H1 (cell line): ENCODE results near the gene TPD52L2. TPM values are rescaled to one million over a fixed set of nuclear protein-coding genes. Genes with fewer than 3 reads are reported as not detected.

Source experiments
- CTCF ChIA-PET: fragments of 300-600 bp; sonication (Branson Sonifier 250); formaldehyde crosslinking; loops from one replicate; lab custom pipeline; 2021; ENCODE audit not compliant: partially characterized antibody; lab: Charles Lee
- POLR2A ChIA-PET: fragments of 300-600 bp; sonication (Branson Sonifier 250); formaldehyde crosslinking; loops from one replicate; lab custom pipeline; 2021; ENCODE audit warnings: inconsistent platforms; ENCODE audit not compliant: partially characterized antibody; lab: Charles Lee
- DNase-seq, 2 experiments: peaks; one replicate each; pipeline versions ENCODE4 v3.0.0 to v3.0.0-alpha.2; 2010 to 2022; ENCODE audit warnings: low spot score in 2 of 2, low read depth in 1 of 2, mixed read lengths in 1 of 2
- FAIRE-seq: peaks from 2 replicates; lab custom pipeline; 2011; peaks lifted over from hg19 to GRCh38; lab: Jason Lieb, UNC
- H2AFZ ChIP-seq: 2 replicates; pipeline ENCODE4 v1.8.1; 2012; ENCODE audit warnings: low read length, inconsistent platforms
- H2AK5ac ChIP-seq: 2 replicates; pipeline ENCODE4 v1.6.1; 2013; ENCODE audit warnings: low read depth, low read length
- H2BK120ac ChIP-seq: replicated peaks from 2 replicates; pipeline ENCODE3; 2013; ENCODE audit warnings: low read depth, low read length, inconsistent platforms
- H2BK12ac ChIP-seq: 2 replicates; pipeline ENCODE4 v1.6.1; 2013; ENCODE audit warnings: low read depth, low read length
- H2BK15ac ChIP-seq: 2 replicates; pipeline ENCODE4 v1.6.1; 2013; ENCODE audit warnings: low read length
- H2BK20ac ChIP-seq: 2 replicates; pipeline ENCODE4 v1.6.1; 2013; ENCODE audit warnings: low read length
- H2BK5ac ChIP-seq: 2 replicates; pipeline ENCODE4 v1.6.1; 2013; ENCODE audit warnings: low read depth, low read length
- H3K14ac ChIP-seq: 2 replicates; pipeline ENCODE4 v1.6.1; 2013; ENCODE audit warnings: inconsistent platforms; ENCODE audit not compliant: insufficient read length
- H3K18ac ChIP-seq: 2 replicates; pipeline ENCODE4 v1.6.1; 2013; ENCODE audit warnings: low read length; ENCODE audit errors: extremely low read depth
- H3K23ac ChIP-seq: 2 replicates; pipeline ENCODE4 v1.6.1; 2013; ENCODE audit warnings: inconsistent platforms; ENCODE audit not compliant: insufficient read length
- H3K23me2 ChIP-seq: 2 replicates; pipeline ENCODE4 v1.6.1; 2013; ENCODE audit warnings: low read depth, low read length
- H3K27ac ChIP-seq: 2 replicates; pipeline ENCODE4 v1.6.1; 2011; ENCODE audit warnings: low read depth, low read length, inconsistent platforms
- H3K27me3 ChIP-seq, 4 experiments: replicated peaks in 1 of 4; 1 replicate in 1 of 4; 2 replicates in 3 of 4; pipeline versions ENCODE4 v1.6.1 to v1.8.1; 2011 to 2013; ENCODE audit warnings: low read length in 3 of 4, mild to moderate bottlenecking in 3 of 4, inconsistent platforms in 2 of 4, mixed read lengths in 2 of 4, moderate library complexity in 1 of 4; ENCODE audit not compliant: control insufficient read depth in 3 of 4, insufficient read depth in 3 of 4; ENCODE audit errors: extremely low read depth in 1 of 4
- H3K36me3 ChIP-seq, 4 experiments: 2 replicates each; pipeline versions ENCODE4 v1.6.1 to v1.8.1; 2011 to 2013; ENCODE audit warnings: mild to moderate bottlenecking in 4 of 4, low read length in 3 of 4, moderate library complexity in 2 of 4, control low read depth in 1 of 4, inconsistent platforms in 1 of 4; ENCODE audit not compliant: insufficient read depth in 4 of 4, control insufficient read depth in 2 of 4
- H3K4ac ChIP-seq: replicated peaks from 2 replicates; pipeline ENCODE3; 2013; ENCODE audit warnings: low read length, low read depth, mixed read lengths, inconsistent platforms; ENCODE audit not compliant: insufficient read length
- H3K4me1 ChIP-seq, 4 experiments: replicated peaks in 1 of 4; 1 replicate in 1 of 4; 2 replicates in 3 of 4; pipeline versions ENCODE4 v1.6.1 to v1.8.1; 2011 to 2013; ENCODE audit warnings: low read length in 3 of 4, inconsistent platforms in 2 of 4, mixed read lengths in 1 of 4; ENCODE audit not compliant: insufficient read depth in 4 of 4, control insufficient read depth in 3 of 4
- H3K4me2 ChIP-seq, 2 experiments: 2 replicates each; pipeline versions ENCODE4 v1.6.1 to v1.8.1; 2011 to 2013; ENCODE audit warnings: low read depth in 2 of 2, low read length in 2 of 2, control low read depth in 1 of 2, inconsistent platforms in 1 of 2, mild to moderate bottlenecking in 1 of 2; ENCODE audit not compliant: insufficient read depth in 1 of 2
- H3K4me3 ChIP-seq, 4 experiments: fragments of 200-600, 300-600 bp in 1 of 4; sonication (generic), shearing (Covaris generic), sonication (Bioruptor Twin) in 1 of 4; 2 replicates each; pipeline versions ENCODE4 v1.5.1 to v1.8.1; 2011 to 2016; ENCODE audit warnings: low read length in 4 of 4, low read depth in 3 of 4, control low read depth in 2 of 4, inconsistent platforms in 2 of 4, mild to moderate bottlenecking in 2 of 4, mixed read lengths in 1 of 4, moderate library complexity in 1 of 4; ENCODE audit not compliant: insufficient read depth in 2 of 4; ENCODE audit errors: extremely low read depth in 1 of 4
- H3K56ac ChIP-seq: replicated peaks from 2 replicates; pipeline ENCODE3; 2013; ENCODE audit warnings: low read depth, mild to moderate bottlenecking, mixed read lengths, low read length, inconsistent platforms; ENCODE audit not compliant: insufficient read length
- H3K79me1 ChIP-seq: 2 replicates; pipeline ENCODE4 v1.6.1; 2013; ENCODE audit warnings: low read depth, low read length, control low read depth
- H3K79me2 ChIP-seq, 2 experiments: 2 replicates each; pipeline versions ENCODE4 v1.6.1 to v1.8.1; 2012 to 2013; ENCODE audit warnings: low read length in 2 of 2, mild to moderate bottlenecking in 2 of 2, inconsistent platforms in 1 of 2; ENCODE audit not compliant: insufficient read depth in 2 of 2, control insufficient read depth in 1 of 2
- H3K9ac ChIP-seq, 4 experiments: replicated peaks in 1 of 4; 1 replicate in 1 of 4; 2 replicates in 3 of 4; pipeline versions ENCODE4 v1.6.1 to v1.8.1; 2011 to 2013; ENCODE audit warnings: low read depth in 3 of 4, low read length in 3 of 4, control low read depth in 2 of 4, mild to moderate bottlenecking in 2 of 4, moderate library complexity in 2 of 4, inconsistent platforms in 1 of 4; ENCODE audit errors: extremely low read depth in 1 of 4
- H3K9me3 ChIP-seq, 2 experiments: 2 replicates each; pipeline versions ENCODE4 v1.6.1 to v1.8.1; 2012 to 2013; ENCODE audit warnings: mild to moderate bottlenecking in 2 of 2, moderate library complexity in 2 of 2, control low read depth in 1 of 2, inconsistent platforms in 1 of 2, low read depth in 1 of 2, low read length in 1 of 2, mixed read lengths in 1 of 2; ENCODE audit not compliant: insufficient read depth in 2 of 2
- H4K20me1 ChIP-seq, 2 experiments: replicated peaks in 1 of 2; 2 replicates each; pipeline versions ENCODE3 to v1.8.1; 2011 to 2013; ENCODE audit warnings: inconsistent platforms in 2 of 2, low read length in 2 of 2, mild to moderate bottlenecking in 1 of 2; ENCODE audit not compliant: insufficient read depth in 2 of 2, control insufficient read depth in 1 of 2
- H4K5ac ChIP-seq: 2 replicates; pipeline ENCODE4 v1.6.1; 2013; ENCODE audit warnings: low read length, low read depth, mixed read lengths, inconsistent platforms; ENCODE audit not compliant: insufficient read length
- H4K8ac ChIP-seq: 2 replicates; pipeline ENCODE4 v1.8.0; 2013; ENCODE audit warnings: mild to moderate bottlenecking, moderate library complexity, low read length, inconsistent platforms; ENCODE audit not compliant: insufficient read depth; ENCODE audit errors: extremely low read depth
- H4K91ac ChIP-seq: replicated peaks from 2 replicates; pipeline ENCODE3; 2013; ENCODE audit warnings: low read length, mixed read lengths, inconsistent platforms; ENCODE audit not compliant: insufficient read length
- CREB1 ChIP-seq: IDR thresholded peaks from 2 replicates; pipeline ENCODE4 v1.6.1; 2012; ENCODE audit warnings: inconsistent platforms
- MAX ChIP-seq: IDR thresholded peaks from 2 replicates; pipeline ENCODE4 v1.6.1; 2012; ENCODE audit warnings: inconsistent platforms
- RAD21 ChIP-seq, 2 experiments: IDR thresholded peaks in 1 of 2; conservative IDR thresholded peaks in 1 of 2; 2 replicates each; pipeline ENCODE4 v1.6.1; 2011; ENCODE audit warnings: low read depth in 2 of 2, low read length in 2 of 2, improper control_type of control experiment in 1 of 2, inconsistent platforms in 1 of 2, mild to moderate bottlenecking in 1 of 2, moderate library complexity in 1 of 2
- SP1 ChIP-seq: IDR thresholded peaks from 2 replicates; pipeline ENCODE4 v1.6.1; 2011; ENCODE audit warnings: low read depth, low read length
- WGBS, 2 experiments: shearing (Covaris generic) in 1 of 2; methylation state at CpG; one replicate each; pipeline versions ENCODE4 v1.1.6 to v1.1.7; 2013 to 2015; ENCODE audit warnings: low lambda C conversion rate in 2 of 2, mixed read lengths in 2 of 2, inconsistent platforms in 1 of 2, low coverage in 1 of 2, missing lambda C conversion rate in 1 of 2; ENCODE audit not compliant: insufficient replicate concordance in 2 of 2, insufficient coverage in 1 of 2, insufficient read length in 1 of 2; ENCODE audit errors: extremely low coverage in 1 of 2, missing lambda C conversion rate in 1 of 2; 5-methylcytosine and 5-hydroxymethylcytosine counted together
- polyA plus RNA-seq, 7 experiments: library from polyadenylated mRNA; depleted of rRNA in 3 of 7; stranded (reverse) in 5 of 7; unstranded in 2 of 7; fragments of >200 nt in 5 of 7; fragments of 200-250 nt in 2 of 7; gene quantifications; 1 replicate in 5 of 7; 2 replicates in 1 of 7; 4 replicates in 1 of 7; pipeline versions ENCODE4 v1.2.1 to v1.2.3, GENCODE V29; 2011 to 2013; ENCODE audit warnings: missing spikeins in 2 of 7, mixed read lengths in 2 of 7
- total RNA-seq: library from RNA; stranded (reverse); fragmentation: NEBNext Ultra II Directional; extraction: Animal tissue kit (Norgen Biotek cat#: 25700); gene quantifications from 2 replicates; pipeline ENCODE4 v1.2.1, GENCODE V29; 2021

TPD52L2 gene
- total and polyA plus RNA-seq, 2 of the 8 experiments (the other 6 are each of a cell fraction or from before 2014, with no cell fraction given): 77.1 to 80.2 TPM

GRCh38 chr20:63856098-63856511, 9.0 kb upstream of the TPD52L2 start:
- Histone ChIP-seq H3K79me1 (no peaks in the 10 kb centered on the region), H3K9ac (no peak overlapping the region), H3K27me3 (no peaks in the 10 kb centered on the region), H2AFZ (no peak overlapping the region), H3K4me3 (peak overlapping the region in 3 of 4 experiments; percentile 8 to 56 (median 19); a peak in 4 of 8 replicates), H3K18ac (peak overlapping the region; percentile 90; the same call in 1 of the 2 replicates), H4K91ac (peak overlapping the region; percentile 83), H3K23ac (no peak overlapping the region), H3K79me2 (no peaks in the 10 kb centered on the region), H3K36me3 (0 out of 8 replicates have a peak, but pooled peaks cover 0 to under 1% (median 0%) of the 10 kb centered on the region in 4 experiments), H4K20me1 (no peaks in the 10 kb centered on the region), H2BK15ac (no peak overlapping the region), H3K14ac (no peak overlapping the region), H3K4me1 (peaks cover 7 to 47% (median 43%) of the 10 kb centered on the region in 4 experiments), H2AK5ac (no peak overlapping the region), H3K9me3 (no peaks in the 10 kb centered on the region), H2BK5ac (peak overlapping the region; percentile 78; the same call in 1 of the 2 replicates), H3K4me2 (peak overlapping the region; percentile 61 to 74), H4K8ac (peak overlapping the region; percentile 82; the same call in 1 of the 2 replicates), H3K27ac (no peak overlapping the region), H2BK20ac (no peak overlapping the region), H2BK12ac (peak overlapping the region; percentile 87; the same call in 1 of the 2 replicates), H3K56ac (peak overlapping the region; percentile 8), H2BK120ac (no peak overlapping the region), H4K5ac (no peak overlapping the region), H3K4ac (peak overlapping the region; percentile 13), H3K23me2 (peaks cover 8% of the 10 kb centered on the region; the same call in 1 of the 2 replicates)
- TF ChIP-seq SP1: peak; percentile 90
- peak; percentile 53; the same call in 1 of the 2 replicates for TF ChIP-seq CREB1
- no peak for TF ChIP-seq RAD21 (IDR thresholded peaks at IDR 0.05 in 1 of 2, conservative IDR thresholded peaks at IDR 0.05 in 1 of 2; ENCODE audit: low read depth in 2 of 2, low read length in 2 of 2)
- peak; percentile 65 for TF ChIP-seq MAX
- WGBS, 2 experiments: 40% methylated on average over 22 of the region's 22 CpGs; no CpG with 5 or more reads in 1 of the 2 experiments
- DNase-seq (peak in 1 of 2 experiments; percentile 88), FAIRE-seq (no peak)
- POLR2A ChIA-PET: interaction anchor here (0.8 to 4.9 kb wide), 7 partner anchors 9 to 186 kb away, joined by 3 to 34 read pairs (median 3); partner anchors contain the start of gene TPD52L2
- CTCF ChIA-PET: interaction anchor here (0.7 to 3.1 kb wide), 9 partner anchors 8 to 124 kb away, joined by 3 to 13 read pairs (median 5); partner anchors contain the start of genes PRPF6 and TPD52L2
